ENCODE data around the gene DCC. TPM values are rescaled to one million over a fixed set of nuclear protein-coding genes. Genes with fewer than 3 reads are reported as not detected.

The DCC gene
- polyA plus RNA-seq, 1 of the 3 experiments (the other 2 are of a cell fraction) = 0.20 TPM

DNA sequence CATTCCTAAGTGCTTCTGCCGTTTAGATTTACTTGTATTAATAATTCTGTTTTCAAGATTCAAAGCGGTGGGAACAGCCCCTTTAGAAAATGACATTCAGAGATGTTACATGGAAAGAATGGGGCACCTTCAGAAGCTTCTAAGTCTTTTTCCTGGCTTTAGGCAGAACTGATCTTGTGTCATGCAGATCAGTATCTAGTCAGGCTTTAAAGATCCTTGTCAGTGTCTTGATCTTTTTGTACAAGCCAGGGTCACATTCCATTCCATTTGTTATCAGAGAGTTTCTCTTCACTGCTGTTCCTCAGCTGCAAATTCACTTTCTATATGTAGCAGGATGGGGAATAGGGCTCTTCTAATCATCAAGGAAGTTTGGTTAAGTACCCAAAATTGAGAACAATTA lies 275.3 kb downstream of the DCC start:
- POLR2A ChIA-PET = no interaction called here
- no peak overlapping the region for H3K4me2 ChIP-seq
- no peak overlapping the region for H3K4me3 ChIP-seq (ENCODE audit: low read depth in 2 of 2, low read length in 1 of 2)
- H3K9me2 ChIP-seq = no peaks in the 10 kb centered on the region
- 43% methylated on average over 2 of the region's 2 CpGs for whole genome bisulfite sequencing (ENCODE audit: low lambda C conversion rate)
- no peak overlapping the region for H2AFZ ChIP-seq (ENCODE audit: low read depth)
- no peak overlapping the region for H3K9ac ChIP-seq
- no peaks in the 10 kb centered on the region for H3K36me3 ChIP-seq (replicated peaks in 1 of 2; ENCODE audit: control insufficient read depth in 1 of 2, insufficient read depth in 2 of 2, low read length in 1 of 2)
- H3F3A ChIP-seq (replicated peaks; ENCODE audit: insufficient read depth) = no peaks in the 10 kb centered on the region
- H3K4me1 ChIP-seq (ENCODE audit: control insufficient read depth in 1 of 2, insufficient read depth in 2 of 2, low read depth in 1 of 2, low read length in 1 of 2) = peaks cover 0 to 8% of the 10 kb centered on the region in 2 experiments; a peak in 1 of 4 replicates
- TF ChIP-seq, protein P1, sequence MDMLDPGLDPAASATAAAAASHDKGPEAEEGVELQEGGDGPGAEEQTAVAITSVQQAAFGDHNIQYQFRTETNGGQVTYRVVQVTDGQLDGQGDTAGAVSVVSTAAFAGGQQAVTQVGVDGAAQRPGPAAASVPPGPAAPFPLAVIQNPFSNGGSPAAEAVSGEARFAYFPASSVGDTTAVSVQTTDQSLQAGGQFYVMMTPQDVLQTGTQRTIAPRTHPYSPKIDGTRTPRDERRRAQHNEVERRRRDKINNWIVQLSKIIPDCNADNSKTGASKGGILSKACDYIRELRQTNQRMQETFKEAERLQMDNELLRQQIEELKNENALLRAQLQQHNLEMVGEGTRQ (IDR thresholded peaks at IDR 0.05; ENCODE audit: borderline replicate concordance, low read depth, low read length) = no peak
- TF ChIP-seq MXI1 (IDR thresholded peaks at IDR 0.05; ENCODE audit: low read depth, low read length) (no peak), RCOR1 (IDR thresholded peaks at IDR 0.05; ENCODE audit: low read length) (no peak), RAD21 (IDR thresholded peaks at IDR 0.05; ENCODE audit: low read length) (no peak), EZH2phosphoT487 (IDR thresholded peaks at IDR 0.05; ENCODE audit: borderline replicate concordance, low read depth) (no peak), MEF2A (IDR thresholded peaks at IDR 0.05; ENCODE audit: borderline replicate concordance, low read depth) (no peak), CTCF (IDR thresholded peaks at IDR 0.05) (no peak), FOXJ3 (CRISPR knock-in tag; IDR thresholded peaks at IDR 0.05) (no peak), EP300 (IDR thresholded peaks at IDR 0.05; ENCODE audit: borderline replicate concordance in 1 of 2, low read depth in 1 of 2, low read length in 1 of 2) (no peak), TEAD4 (IDR thresholded peaks at IDR 0.05; ENCODE audit: borderline replicate concordance, insufficient read depth) (no peak), TAF1 (IDR thresholded peaks at IDR 0.05; ENCODE audit: borderline replicate concordance, low read depth, low read length) (no peak)
- TF ChIP-seq, protein P2, sequence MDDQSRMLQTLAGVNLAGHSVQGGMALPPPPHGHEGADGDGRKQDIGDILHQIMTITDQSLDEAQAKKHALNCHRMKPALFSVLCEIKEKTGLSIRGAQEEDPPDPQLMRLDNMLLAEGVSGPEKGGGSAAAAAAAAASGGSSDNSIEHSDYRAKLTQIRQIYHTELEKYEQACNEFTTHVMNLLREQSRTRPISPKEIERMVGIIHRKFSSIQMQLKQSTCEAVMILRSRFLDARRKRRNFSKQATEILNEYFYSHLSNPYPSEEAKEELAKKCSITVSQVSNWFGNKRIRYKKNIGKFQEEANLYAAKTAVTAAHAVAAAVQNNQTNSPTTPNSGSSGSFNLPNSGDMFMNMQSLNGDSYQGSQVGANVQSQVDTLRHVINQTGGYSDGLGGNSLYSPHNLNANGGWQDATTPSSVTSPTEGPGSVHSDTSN (IDR thresholded peaks at IDR 0.05) = no peak
- TF ChIP-seq, protein P3, sequence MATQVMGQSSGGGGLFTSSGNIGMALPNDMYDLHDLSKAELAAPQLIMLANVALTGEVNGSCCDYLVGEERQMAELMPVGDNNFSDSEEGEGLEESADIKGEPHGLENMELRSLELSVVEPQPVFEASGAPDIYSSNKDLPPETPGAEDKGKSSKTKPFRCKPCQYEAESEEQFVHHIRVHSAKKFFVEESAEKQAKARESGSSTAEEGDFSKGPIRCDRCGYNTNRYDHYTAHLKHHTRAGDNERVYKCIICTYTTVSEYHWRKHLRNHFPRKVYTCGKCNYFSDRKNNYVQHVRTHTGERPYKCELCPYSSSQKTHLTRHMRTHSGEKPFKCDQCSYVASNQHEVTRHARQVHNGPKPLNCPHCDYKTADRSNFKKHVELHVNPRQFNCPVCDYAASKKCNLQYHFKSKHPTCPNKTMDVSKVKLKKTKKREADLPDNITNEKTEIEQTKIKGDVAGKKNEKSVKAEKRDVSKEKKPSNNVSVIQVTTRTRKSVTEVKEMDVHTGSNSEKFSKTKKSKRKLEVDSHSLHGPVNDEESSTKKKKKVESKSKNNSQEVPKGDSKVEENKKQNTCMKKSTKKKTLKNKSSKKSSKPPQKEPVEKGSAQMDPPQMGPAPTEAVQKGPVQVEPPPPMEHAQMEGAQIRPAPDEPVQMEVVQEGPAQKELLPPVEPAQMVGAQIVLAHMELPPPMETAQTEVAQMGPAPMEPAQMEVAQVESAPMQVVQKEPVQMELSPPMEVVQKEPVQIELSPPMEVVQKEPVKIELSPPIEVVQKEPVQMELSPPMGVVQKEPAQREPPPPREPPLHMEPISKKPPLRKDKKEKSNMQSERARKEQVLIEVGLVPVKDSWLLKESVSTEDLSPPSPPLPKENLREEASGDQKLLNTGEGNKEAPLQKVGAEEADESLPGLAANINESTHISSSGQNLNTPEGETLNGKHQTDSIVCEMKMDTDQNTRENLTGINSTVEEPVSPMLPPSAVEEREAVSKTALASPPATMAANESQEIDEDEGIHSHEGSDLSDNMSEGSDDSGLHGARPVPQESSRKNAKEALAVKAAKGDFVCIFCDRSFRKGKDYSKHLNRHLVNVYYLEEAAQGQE (IDR thresholded peaks at IDR 0.05; ENCODE audit: low read depth, low read length) = no peak
- H3K79me2 ChIP-seq (ENCODE audit: insufficient read depth) = no peaks in the 10 kb centered on the region
- DNase-seq = no peak
- H3K9me3 ChIP-seq = no peaks in the 10 kb centered on the region
- no peaks in the 10 kb centered on the region for H4K20me1 ChIP-seq (ENCODE audit: insufficient read depth)
- CTCF ChIA-PET = interaction anchor here (1.6 kb wide), 1 partner anchor 15 kb away, joined by 3 read pairs; no protein-coding TSS in a partner anchor
- no peak overlapping the region for H3K27ac ChIP-seq (ENCODE audit: low read depth in 2 of 2, low read length in 1 of 2)
- H3K27me3 ChIP-seq (ENCODE audit: insufficient read depth) = no peaks in the 10 kb centered on the region
